Ishikawa (cell line): ENCODE results near the gene QPCTL.

ENCODE experiments used
- CEBPB ChIP-seq: IDR thresholded peaks from 2 replicates; pipeline ENCODE4 v1.6.1; 2012
- CREB1 ChIP-seq: IDR thresholded peaks from 2 replicates; pipeline ENCODE4 v1.6.1; 2012; ENCODE audit warnings: low read depth
- EGR1 ChIP-seq: IDR thresholded peaks from 2 replicates; pipeline ENCODE4 v1.6.1; 2012
- EP300 ChIP-seq: IDR thresholded peaks from 2 replicates; pipeline ENCODE4 v1.6.1; 2012; ENCODE audit warnings: borderline replicate concordance
- FOXM1 ChIP-seq: IDR thresholded peaks from 2 replicates; pipeline ENCODE4 v1.6.1; 2012; ENCODE audit warnings: low read depth, borderline replicate concordance
- MAX ChIP-seq: IDR thresholded peaks from 2 replicates; pipeline ENCODE4 v1.6.1; 2012
- NFIC ChIP-seq: IDR thresholded peaks from 2 replicates; pipeline ENCODE4 v1.6.1; 2012
- RAD21 ChIP-seq: IDR thresholded peaks from 2 replicates; pipeline ENCODE4 v1.6.1; 2012; ENCODE audit warnings: low read depth
- REST ChIP-seq: IDR thresholded peaks from 2 replicates; pipeline ENCODE4 v1.6.1; 2012; ENCODE audit warnings: low read depth, mild to moderate bottlenecking
- TAF1 ChIP-seq: IDR thresholded peaks from 2 replicates; pipeline ENCODE4 v1.6.1; 2012; ENCODE audit warnings: low read depth, mild to moderate bottlenecking
- TCF12 ChIP-seq: IDR thresholded peaks from 2 replicates; pipeline ENCODE4 v1.6.1; 2012; ENCODE audit warnings: low read depth
- TEAD4 ChIP-seq: IDR thresholded peaks from 2 replicates; pipeline ENCODE4 v1.6.1; 2012
- USF1 ChIP-seq: IDR thresholded peaks from 2 replicates; pipeline ENCODE4 v1.6.1; 2012
- YY1 ChIP-seq: IDR thresholded peaks from 2 replicates; pipeline ENCODE4 v1.6.1; 2012; ENCODE audit warnings: low read depth
- ZBTB7A ChIP-seq: IDR thresholded peaks from 2 replicates; pipeline ENCODE4 v1.6.1; 2012; ENCODE audit warnings: low read depth

QPCTL gene

GRCh38 chr19:45657520-45658167, 34.8 kb upstream of the QPCTL start:
- TF ChIP-seq ZBTB7A (no peak), CEBPB (no peak), TAF1 (no peak), NFIC (no peak), YY1 (no peak), EGR1 (no peak), REST (no peak), USF1 (no peak), CREB1 (no peak), MAX (no peak), TEAD4 (no peak), EP300 (no peak)

- TF ChIP-seq FOXM1 (no peak), YY1 (no peak), NFIC (no peak), RAD21 (no peak), TEAD4 (no peak), MAX (no peak)
These were observed 33.3 kb upstream of the QPCTL start for GRCh38 chr19:45659096-45659729.

GRCh38 chr19:45660636-45661035, 31.8 kb upstream of the QPCTL start:
- no peak for TF ChIP-seq TAF1
- TF ChIP-seq CEBPB, result no peak
- no peak for TF ChIP-seq ZBTB7A
- no peak for TF ChIP-seq EGR1
- no peak for TF ChIP-seq EP300
- no peak for TF ChIP-seq RAD21
- no peak for TF ChIP-seq NFIC
- no peak for TF ChIP-seq TCF12
- TF ChIP-seq TEAD4, result no peak
- no peak for TF ChIP-seq USF1
- TF ChIP-seq REST, result no peak
- TF ChIP-seq CREB1, result no peak
- no peak for TF ChIP-seq FOXM1
- no peak for TF ChIP-seq MAX
- TF ChIP-seq YY1, result no peak

GRCh38 chr19:45663800-45664199, 28.7 kb upstream of the QPCTL start:
- TF ChIP-seq RAD21, result no peak
- no peak for TF ChIP-seq FOXM1
- TF ChIP-seq CEBPB, result no peak
- TF ChIP-seq TAF1, result no peak
- TF ChIP-seq ZBTB7A, result no peak
- no peak for TF ChIP-seq CREB1
- TF ChIP-seq NFIC, result no peak
- no peak for TF ChIP-seq YY1
- TF ChIP-seq EP300, result no peak
- no peak for TF ChIP-seq EGR1
- no peak for TF ChIP-seq MAX
- no peak for TF ChIP-seq TEAD4
- no peak for TF ChIP-seq TCF12
- TF ChIP-seq USF1, result no peak
- TF ChIP-seq REST, result no peak
